Measurements from ENCODE around the gene PRKAR2A. TPM values are rescaled to one million over a fixed set of nuclear protein-coding genes. Genes with fewer than 3 reads are reported as not detected.

The PRKAR2A gene
- total and polyA plus RNA-seq, 2 experiments from 2014 or later: 13.5 to 30.2 TPM

GRCh38 chr3:48826451-48826850 is 21.2 kb downstream of the PRKAR2A start:
- no peak overlapping the region for H3K4me3 Mint-ChIP-seq
- H3K27ac Mint-ChIP-seq: no peak overlapping the region
- H3K9me2 ChIP-seq (ENCODE audit: insufficient read depth): no peaks in the 10 kb centered on the region
- no peak overlapping the region for H2AFZ ChIP-seq
- no peaks in the 10 kb centered on the region; the same call in 1 of the 2 replicates for H3K79me2 ChIP-seq (replicated peaks; ENCODE audit: insufficient read depth)
- H3K27me3 ChIP-seq (ENCODE audit: insufficient read depth): no peaks in the 10 kb centered on the region
- no peaks in the 10 kb centered on the region for H3K4me1 ChIP-seq (ENCODE audit: insufficient read depth)
- no peak overlapping the region for H3K4me2 ChIP-seq
- H3K9me3 Mint-ChIP-seq: no peaks in the 10 kb centered on the region
- H3K36me3 Mint-ChIP-seq (ENCODE audit: low read depth): no peaks in the 10 kb centered on the region
- no peaks in the 10 kb centered on the region for H3F3A ChIP-seq (replicated peaks; ENCODE audit: low read depth)
- peaks cover 3% of the 10 kb centered on the region; the same call in 2 of the 3 replicates for H3K4me1 Mint-ChIP-seq
- no peaks in the 10 kb centered on the region for H3K36me3 ChIP-seq (ENCODE audit: insufficient read depth)
- H4K20me1 ChIP-seq (replicated peaks; ENCODE audit: insufficient read depth): peaks cover 6% of the 10 kb centered on the region
- TF ChIP-seq NANOG (IDR thresholded peaks at IDR 0.05; ENCODE audit: borderline replicate concordance) (no peak), ZNF114 (CRISPR knock-in tag; IDR thresholded peaks at IDR 0.05) (no peak), CTCF (conservative IDR thresholded peaks at IDR 0.05; ENCODE audit: low read depth in 2 of 2) (no peak), STAT1 (IDR thresholded peaks at IDR 0.05; ENCODE audit: unreplicated experiment) (no peak), EZH2phosphoT487 (IDR thresholded peaks at IDR 0.05; ENCODE audit: unreplicated experiment) (no peak), ZNF331 (CRISPR knock-in tag; IDR thresholded peaks at IDR 0.05; ENCODE audit: low read depth) (no peak), POLR2AphosphoS5 (IDR thresholded peaks at IDR 0.05; ENCODE audit: low read depth) (no peak), CREB1 (CRISPR knock-in tag; IDR thresholded peaks at IDR 0.05; ENCODE audit: low read depth) (no peak)
- TF ChIP-seq, protein P1, sequence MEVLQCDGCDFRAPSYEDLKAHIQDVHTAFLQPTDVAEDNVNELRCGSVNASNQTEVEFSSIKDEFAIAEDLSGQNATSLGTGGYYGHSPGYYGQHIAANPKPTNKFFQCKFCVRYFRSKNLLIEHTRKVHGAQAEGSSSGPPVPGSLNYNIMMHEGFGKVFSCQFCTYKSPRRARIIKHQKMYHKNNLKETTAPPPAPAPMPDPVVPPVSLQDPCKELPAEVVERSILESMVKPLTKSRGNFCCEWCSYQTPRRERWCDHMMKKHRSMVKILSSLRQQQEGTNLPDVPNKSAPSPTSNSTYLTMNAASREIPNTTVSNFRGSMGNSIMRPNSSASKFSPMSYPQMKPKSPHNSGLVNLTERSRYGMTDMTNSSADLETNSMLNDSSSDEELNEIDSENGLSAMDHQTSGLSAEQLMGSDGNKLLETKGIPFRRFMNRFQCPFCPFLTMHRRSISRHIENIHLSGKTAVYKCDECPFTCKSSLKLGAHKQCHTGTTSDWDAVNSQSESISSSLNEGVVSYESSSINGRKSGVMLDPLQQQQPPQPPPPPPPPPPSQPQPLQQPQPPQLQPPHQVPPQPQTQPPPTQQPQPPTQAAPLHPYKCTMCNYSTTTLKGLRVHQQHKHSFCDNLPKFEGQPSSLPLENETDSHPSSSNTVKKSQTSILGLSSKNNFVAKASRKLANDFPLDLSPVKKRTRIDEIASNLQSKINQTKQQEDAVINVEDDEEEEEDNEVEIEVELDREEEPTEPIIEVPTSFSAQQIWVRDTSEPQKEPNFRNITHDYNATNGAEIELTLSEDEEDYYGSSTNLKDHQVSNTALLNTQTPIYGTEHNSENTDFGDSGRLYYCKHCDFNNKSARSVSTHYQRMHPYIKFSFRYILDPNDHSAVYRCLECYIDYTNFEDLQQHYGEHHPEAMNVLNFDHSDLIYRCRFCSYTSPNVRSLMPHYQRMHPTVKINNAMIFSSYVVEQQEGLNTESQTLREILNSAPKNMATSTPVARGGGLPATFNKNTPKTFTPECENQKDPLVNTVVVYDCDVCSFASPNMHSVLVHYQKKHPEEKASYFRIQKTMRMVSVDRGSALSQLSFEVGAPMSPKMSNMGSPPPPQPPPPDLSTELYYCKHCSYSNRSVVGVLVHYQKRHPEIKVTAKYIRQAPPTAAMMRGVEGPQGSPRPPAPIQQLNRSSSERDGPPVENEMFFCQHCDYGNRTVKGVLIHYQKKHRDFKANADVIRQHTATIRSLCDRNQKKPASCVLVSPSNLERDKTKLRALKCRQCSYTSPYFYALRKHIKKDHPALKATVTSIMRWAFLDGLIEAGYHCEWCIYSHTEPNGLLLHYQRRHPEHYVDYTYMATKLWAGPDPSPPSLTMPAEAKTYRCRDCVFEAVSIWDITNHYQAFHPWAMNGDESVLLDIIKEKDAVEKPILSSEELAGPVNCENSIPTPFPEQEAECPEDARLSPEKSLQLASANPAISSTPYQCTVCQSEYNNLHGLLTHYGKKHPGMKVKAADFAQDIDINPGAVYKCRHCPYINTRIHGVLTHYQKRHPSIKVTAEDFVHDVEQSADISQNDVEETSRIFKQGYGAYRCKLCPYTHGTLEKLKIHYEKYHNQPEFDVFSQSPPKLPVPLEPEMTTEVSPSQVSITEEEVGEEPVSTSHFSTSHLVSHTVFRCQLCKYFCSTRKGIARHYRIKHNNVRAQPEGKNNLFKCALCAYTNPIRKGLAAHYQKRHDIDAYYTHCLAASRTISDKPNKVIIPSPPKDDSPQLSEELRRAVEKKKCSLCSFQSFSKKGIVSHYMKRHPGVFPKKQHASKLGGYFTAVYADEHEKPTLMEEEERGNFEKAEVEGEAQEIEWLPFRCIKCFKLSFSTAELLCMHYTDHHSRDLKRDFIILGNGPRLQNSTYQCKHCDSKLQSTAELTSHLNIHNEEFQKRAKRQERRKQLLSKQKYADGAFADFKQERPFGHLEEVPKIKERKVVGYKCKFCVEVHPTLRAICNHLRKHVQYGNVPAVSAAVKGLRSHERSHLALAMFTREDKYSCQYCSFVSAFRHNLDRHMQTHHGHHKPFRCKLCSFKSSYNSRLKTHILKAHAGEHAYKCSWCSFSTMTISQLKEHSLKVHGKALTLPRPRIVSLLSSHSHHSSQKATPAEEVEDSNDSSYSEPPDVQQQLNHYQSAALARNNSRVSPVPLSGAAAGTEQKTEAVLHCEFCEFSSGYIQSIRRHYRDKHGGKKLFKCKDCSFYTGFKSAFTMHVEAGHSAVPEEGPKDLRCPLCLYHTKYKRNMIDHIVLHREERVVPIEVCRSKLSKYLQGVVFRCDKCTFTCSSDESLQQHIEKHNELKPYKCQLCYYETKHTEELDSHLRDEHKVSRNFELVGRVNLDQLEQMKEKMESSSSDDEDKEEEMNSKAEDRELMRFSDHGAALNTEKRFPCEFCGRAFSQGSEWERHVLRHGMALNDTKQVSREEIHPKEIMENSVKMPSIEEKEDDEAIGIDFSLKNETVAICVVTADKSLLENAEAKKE (CRISPR knock-in tag; IDR thresholded peaks at IDR 0.05): no peak
- TF ChIP-seq, protein P2, sequence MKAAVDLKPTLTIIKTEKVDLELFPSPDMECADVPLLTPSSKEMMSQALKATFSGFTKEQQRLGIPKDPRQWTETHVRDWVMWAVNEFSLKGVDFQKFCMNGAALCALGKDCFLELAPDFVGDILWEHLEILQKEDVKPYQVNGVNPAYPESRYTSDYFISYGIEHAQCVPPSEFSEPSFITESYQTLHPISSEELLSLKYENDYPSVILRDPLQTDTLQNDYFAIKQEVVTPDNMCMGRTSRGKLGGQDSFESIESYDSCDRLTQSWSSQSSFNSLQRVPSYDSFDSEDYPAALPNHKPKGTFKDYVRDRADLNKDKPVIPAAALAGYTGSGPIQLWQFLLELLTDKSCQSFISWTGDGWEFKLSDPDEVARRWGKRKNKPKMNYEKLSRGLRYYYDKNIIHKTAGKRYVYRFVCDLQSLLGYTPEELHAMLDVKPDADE (IDR thresholded peaks at IDR 0.05): no peak
- ATAC-seq (no peak), DNase-seq (ENCODE audit: low spot score) (no peak)
- no peak overlapping the region for H3K27ac ChIP-seq (ENCODE audit: low read depth)
- peaks cover 1% of the 10 kb centered on the region for H3K27me3 Mint-ChIP-seq (ENCODE audit: insufficient read depth, low read depth, poor library complexity)
- no peak overlapping the region for H3K4me3 ChIP-seq
